ENCODE measurements around the gene HOXD10.

DNA sequence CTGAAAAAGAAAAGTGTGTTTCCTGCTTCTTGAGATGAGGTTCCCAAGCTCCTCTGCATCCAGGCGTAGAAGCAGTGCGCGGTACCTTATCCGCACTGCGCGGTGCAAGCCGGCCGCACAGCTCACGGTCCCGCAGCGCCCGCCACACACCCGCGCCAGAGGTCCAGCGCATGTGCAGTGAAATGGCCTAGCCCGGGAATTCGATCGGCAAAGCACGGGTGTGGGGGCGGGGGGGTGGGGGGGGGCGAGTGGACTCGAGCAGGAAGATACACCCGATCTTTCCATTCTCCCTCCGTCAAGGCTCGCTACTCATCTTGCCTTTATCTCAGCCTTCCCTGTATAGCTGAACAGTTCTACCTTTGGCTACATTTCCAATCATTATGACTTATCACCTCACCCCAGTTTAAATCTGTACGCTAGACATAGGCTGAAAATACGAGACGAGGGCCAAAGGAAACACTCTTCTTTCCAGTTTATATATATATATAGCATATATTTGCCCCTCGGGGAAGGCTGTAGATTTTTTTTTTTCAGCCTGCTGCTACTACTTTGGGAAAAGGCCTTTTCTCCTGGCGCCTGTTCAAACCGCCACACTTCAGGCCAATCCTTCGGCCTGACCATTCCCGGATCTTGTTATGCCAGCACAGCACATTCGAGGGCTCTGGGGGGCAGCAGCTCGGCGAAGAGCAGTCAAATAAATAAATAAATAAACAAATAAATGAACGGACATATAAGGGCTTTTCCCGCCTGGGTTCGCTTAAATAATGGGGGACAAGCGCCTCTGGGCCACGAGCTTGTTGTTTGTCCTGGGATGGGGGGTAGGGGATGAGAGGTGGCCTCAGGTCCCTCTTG lies 23.3 kb downstream of the HOXD10 start:
- no peak for TF ChIP-seq TEAD4 (IDR thresholded peaks at IDR 0.05)
- no peak for TF ChIP-seq NFIC (IDR thresholded peaks at IDR 0.05)
- TF ChIP-seq CEBPB (IDR thresholded peaks at IDR 0.05), result no peak
